Esophagus squamous epithelium (tissue), 4 donors: ENCODE data around the gene ANP32E.
"Not testable (repeated sequence)": the region's sequence is repeated elsewhere in the genome, so short reads cannot be mapped to it uniquely, and the experiment has no call there.

ENCODE experiments used
- POLR2A ChIP-seq, 4 donors: fragments of 450-650 bp; IDR thresholded peaks; one replicate each; pipeline ENCODE4 v1.6.1; 2017; ENCODE audit warnings: antibody characterized with exemption in 4 of 4, mild to moderate bottlenecking in 4 of 4, moderate library complexity in 3 of 4
- TF ChIP-seq, protein P1 (sequence below), 6 experiments: fragments of 450-650 bp in 4 of 6; fragments of 200-600 bp in 2 of 6; sonication (generic) in 2 of 6; IDR thresholded peaks; one replicate each; pipeline ENCODE4 v1.5.1; 2016 to 2019; ENCODE audit warnings: antibody characterized with exemption in 6 of 6, mild to moderate bottlenecking in 4 of 6, moderate library complexity in 4 of 6

DNA sequence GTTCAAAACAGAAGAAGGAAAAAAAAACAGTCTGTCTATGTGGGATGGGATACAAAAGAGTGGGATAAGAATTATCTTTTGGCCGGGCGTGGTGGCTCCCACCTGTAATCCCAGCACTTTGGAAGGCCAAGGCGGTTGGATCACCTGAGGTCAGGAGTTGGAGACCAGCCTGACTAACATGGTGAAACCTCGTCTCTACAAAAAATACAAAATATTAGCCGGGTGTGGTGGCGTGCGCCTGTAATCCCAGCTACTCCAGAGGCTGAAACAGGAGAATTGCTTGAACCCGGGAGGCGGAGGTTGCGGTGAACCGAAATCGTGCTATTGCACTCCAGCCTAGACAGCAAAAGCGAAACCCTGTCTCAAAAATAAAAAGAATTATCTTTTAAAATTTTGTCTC lies 1.3 kb upstream of the ANP32E start:
- TF ChIP-seq POLR2A (IDR thresholded peaks at IDR 0.05): not testable (repeated sequence)
- TF ChIP-seq, protein P1, sequence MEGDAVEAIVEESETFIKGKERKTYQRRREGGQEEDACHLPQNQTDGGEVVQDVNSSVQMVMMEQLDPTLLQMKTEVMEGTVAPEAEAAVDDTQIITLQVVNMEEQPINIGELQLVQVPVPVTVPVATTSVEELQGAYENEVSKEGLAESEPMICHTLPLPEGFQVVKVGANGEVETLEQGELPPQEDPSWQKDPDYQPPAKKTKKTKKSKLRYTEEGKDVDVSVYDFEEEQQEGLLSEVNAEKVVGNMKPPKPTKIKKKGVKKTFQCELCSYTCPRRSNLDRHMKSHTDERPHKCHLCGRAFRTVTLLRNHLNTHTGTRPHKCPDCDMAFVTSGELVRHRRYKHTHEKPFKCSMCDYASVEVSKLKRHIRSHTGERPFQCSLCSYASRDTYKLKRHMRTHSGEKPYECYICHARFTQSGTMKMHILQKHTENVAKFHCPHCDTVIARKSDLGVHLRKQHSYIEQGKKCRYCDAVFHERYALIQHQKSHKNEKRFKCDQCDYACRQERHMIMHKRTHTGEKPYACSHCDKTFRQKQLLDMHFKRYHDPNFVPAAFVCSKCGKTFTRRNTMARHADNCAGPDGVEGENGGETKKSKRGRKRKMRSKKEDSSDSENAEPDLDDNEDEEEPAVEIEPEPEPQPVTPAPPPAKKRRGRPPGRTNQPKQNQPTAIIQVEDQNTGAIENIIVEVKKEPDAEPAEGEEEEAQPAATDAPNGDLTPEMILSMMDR (IDR thresholded peaks at IDR 0.05): not testable (repeated sequence)
